Heart right ventricle (tissue), 16 donors: ENCODE measurements around the gene KRTAP15-1. TPM values are rescaled to one million over a fixed set of nuclear protein-coding genes. Genes with fewer than 3 reads are reported as not detected.
A peak's percentile ranks its signal among the peaks of the same experiment; 100 is the strongest.

Experiments
- ATAC-seq, 8 donors: fragments of 200-7000 bp; cut with Tn5 transposase; one replicate each; pipeline ENCODE4 v1.9.1; 2020; ENCODE audit warnings: mild to moderate bottlenecking in 8 of 8, moderate library complexity in 8 of 8, moderate number of reproducible peaks in 1 of 8
- DNase-seq, 2 donors: peaks; one replicate each; pipeline ENCODE4 v3.0.0-alpha.2; 2020
- H3K27ac ChIP-seq, 10 donors: fragments of 200-600 bp; sonication (generic) in 2 of 10; one replicate each; pipeline versions ENCODE4 v1.5.0 to v1.8.0; 2020 to 2022; ENCODE audit warnings: mild to moderate bottlenecking in 3 of 10
- H3K27me3 ChIP-seq, 7 donors: fragments of 200-600 bp; one replicate each; pipeline ENCODE4 v1.8.0; 2021 to 2022; ENCODE audit warnings: mild to moderate bottlenecking in 2 of 7
- H3K36me3 ChIP-seq, 9 donors: fragments of 200-600 bp; sonication (generic) in 1 of 9; one replicate each; pipeline versions ENCODE4 v1.5.0 to v1.8.0; 2020 to 2022; ENCODE audit warnings: mild to moderate bottlenecking in 2 of 9
- H3K4me1 ChIP-seq, 9 donors: fragments of 200-600 bp; sonication (generic) in 1 of 9; one replicate each; pipeline versions ENCODE4 v1.5.0 to v1.8.0; 2020 to 2022; ENCODE audit warnings: mild to moderate bottlenecking in 4 of 9
- H3K4me3 ChIP-seq, 10 donors: fragments of 200-600 bp; sonication (generic) in 2 of 10; one replicate each; pipeline versions ENCODE4 v1.5.0 to v1.8.0; 2020 to 2022; ENCODE audit warnings: mild to moderate bottlenecking in 7 of 10, moderate library complexity in 2 of 10
- H3K9me3 ChIP-seq, 11 donors: fragments of 200-600 bp in 10 of 11; sonication (generic) in 2 of 11; one replicate each; pipeline versions ENCODE4 v1.5.0 to v1.8.0; 2013 to 2022; ENCODE audit warnings: mild to moderate bottlenecking in 2 of 11, control low read depth in 1 of 11, moderate library complexity in 1 of 11
- whole genome bisulfite sequencing, 2 donors: extraction: QIAGEN DNeasy Blood & Tissue Kit; methylation state at CpG; one replicate each; pipeline ENCODE4 v1.1.7; 2013; ENCODE audit warnings: inconsistent platforms in 1 of 2; 5-methylcytosine and 5-hydroxymethylcytosine counted together
- intact Hi-C, 10 donors: fragments of 100-400 bp; cut with DNase I; formaldehyde crosslinking; loops; one replicate each; pipeline versions ENCODE4 v1.11.1 to v1.14.2; 2022
- polyA plus RNA-seq, 2 donors: library from polyadenylated mRNA; stranded (reverse); fragments of 200-250 nt; gene quantifications; one replicate each; pipeline ENCODE4 v1.2.3, GENCODE V29; 2013
- total RNA-seq, 10 donors: library from RNA; stranded (reverse); fragmentation: NEBNext Ultra II Directional in 3 of 10; extraction: Animal tissue kit (Norgen Biotek cat#: 25700) in 3 of 10; gene quantifications; one replicate each; pipeline versions ENCODE4 v1.2.1 to v1.2.4, GENCODE V29; 2021 to 2023
- TF ChIP-seq, protein P1 (sequence below), 9 donors: fragments of 200-600 bp; sonication (generic) in 2 of 9; IDR thresholded peaks; one replicate each; pipeline versions ENCODE4 v1.5.0 to v1.8.0; 2021 to 2022; ENCODE audit warnings: antibody characterized with exemption in 9 of 9, mild to moderate bottlenecking in 5 of 9, moderate library complexity in 1 of 9
- donor health status: Arrhythmogenic right ventricular cardiomyopathy.
- donor health status: ischemic (EF 13 %, LVEDD 7.1; RV severe dilation, severe dysfunction).
- donor health status: healthy with polysubstance abuse.
- donor health status: DM: no; HTN: yes; CAD: no.
- donor health status: DM: no; HTN: no; CAD: no.
- donor health status: ischemic (EF 25% LVEDD 6.9; RV normal size, moderate dysfunction).
- donor health status: ischemic (EF 25% LVEDD 5.7; RV mildly dilated, moderate dysfunction).
- donor health status: healthy.
- donor health status: DM: yes; HTN: yes; CAD: no.
- donor health status: Ischemic cardiomyopathy.
- donor health status: ischemic (EF 35%, LVEDD 5.7; RV mildly dilated, moderate dysfunction).
- donor health status: nonischemic (EF 11% LVEDD 7.7; RV severe dilation, severe dysfunction).
- donor health status: DM: yes; HTN: yes; CAD: no.
- donor health status: PGD.
- donor health status: ischemic (EF 29% LVEDD 5.4; RV normal size, mild dysfunction).
- donor health status: nonischemic (EF 23%, LVEDD 6.1; RV moderate dilation, normal function).

KRTAP15-1 gene
- total and polyA plus RNA-seq, 12 donors, result not detected

DNA sequence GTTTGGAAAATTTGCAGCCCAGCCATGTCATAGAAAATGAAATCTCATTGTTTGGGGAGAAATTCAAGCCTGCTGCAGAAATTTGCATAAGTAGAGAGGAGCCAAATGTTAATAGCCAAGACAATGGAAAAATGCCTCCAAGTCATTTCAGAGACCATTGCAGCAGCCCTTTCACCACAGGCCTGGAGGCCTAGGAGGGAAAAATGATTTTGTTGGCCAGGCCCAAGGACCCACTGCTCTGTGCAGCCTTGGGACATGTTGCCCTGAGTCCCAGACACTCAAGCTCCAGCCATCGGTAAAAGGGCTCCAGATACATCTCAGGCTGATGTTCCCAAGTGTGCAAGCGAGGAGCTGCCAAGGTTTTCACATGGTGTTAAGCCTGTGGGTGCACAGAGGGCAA lies 46.1 kb downstream of the KRTAP15-1 start:
- DNase-seq (no peak), ATAC-seq (no peak)
- Histone ChIP-seq H3K4me3 (no peak overlapping the region), H3K36me3 (no peaks in the 10 kb centered on the region), H3K27ac (no peak overlapping the region), H3K4me1 (peaks cover 0 to 7% (median 0%) of the 10 kb centered on the region in 9 donors), H3K27me3 (no peaks in the 10 kb centered on the region), H3K9me3 (peaks cover 0 to 27% (median 4%) of the 10 kb centered on the region in 11 donors)
- intact Hi-C loops, result no loop called here
- WGBS, 2 donors, result 74 to 75% methylated on average over 2 of the region's 2 CpGs
- TF ChIP-seq, protein P1, sequence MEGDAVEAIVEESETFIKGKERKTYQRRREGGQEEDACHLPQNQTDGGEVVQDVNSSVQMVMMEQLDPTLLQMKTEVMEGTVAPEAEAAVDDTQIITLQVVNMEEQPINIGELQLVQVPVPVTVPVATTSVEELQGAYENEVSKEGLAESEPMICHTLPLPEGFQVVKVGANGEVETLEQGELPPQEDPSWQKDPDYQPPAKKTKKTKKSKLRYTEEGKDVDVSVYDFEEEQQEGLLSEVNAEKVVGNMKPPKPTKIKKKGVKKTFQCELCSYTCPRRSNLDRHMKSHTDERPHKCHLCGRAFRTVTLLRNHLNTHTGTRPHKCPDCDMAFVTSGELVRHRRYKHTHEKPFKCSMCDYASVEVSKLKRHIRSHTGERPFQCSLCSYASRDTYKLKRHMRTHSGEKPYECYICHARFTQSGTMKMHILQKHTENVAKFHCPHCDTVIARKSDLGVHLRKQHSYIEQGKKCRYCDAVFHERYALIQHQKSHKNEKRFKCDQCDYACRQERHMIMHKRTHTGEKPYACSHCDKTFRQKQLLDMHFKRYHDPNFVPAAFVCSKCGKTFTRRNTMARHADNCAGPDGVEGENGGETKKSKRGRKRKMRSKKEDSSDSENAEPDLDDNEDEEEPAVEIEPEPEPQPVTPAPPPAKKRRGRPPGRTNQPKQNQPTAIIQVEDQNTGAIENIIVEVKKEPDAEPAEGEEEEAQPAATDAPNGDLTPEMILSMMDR (IDR thresholded peaks at IDR 0.05), result no peak

DNA sequence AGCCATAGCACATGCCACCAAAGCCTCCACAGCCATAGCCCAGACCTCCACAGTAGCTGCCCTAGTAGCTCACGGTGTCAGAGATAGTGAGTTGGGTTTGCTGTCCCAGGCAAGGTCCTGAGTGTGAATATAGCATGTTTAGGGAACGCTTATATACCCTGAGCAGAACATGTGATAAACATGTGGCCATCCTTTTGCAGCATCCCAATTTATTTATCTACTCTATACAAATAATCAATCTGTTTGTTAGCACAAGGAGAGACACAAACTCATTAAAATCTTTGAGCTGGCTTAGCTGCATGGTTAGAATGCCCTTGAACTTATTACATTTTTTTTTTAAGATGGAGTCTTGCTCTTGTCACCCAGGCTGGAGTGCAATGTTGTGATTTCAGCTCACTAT lies 47.3 kb downstream of the KRTAP15-1 start, which contains the start of gene KRTAP19-2:
TSS of gene KRTAP19-2 (minus strand) at position 101 of the 400 bp plus-strand sequence. CDS start at position 13, 88 bp downstream.
- Histone ChIP-seq H3K4me1 (peaks cover 0 to 7% (median 0%) of the 10 kb centered on the region in 9 donors), H3K27ac (no peak within 1 kb of the TSS), H3K9me3 (peaks cover 0 to 27% (median 4%) of the 10 kb centered on the region in 11 donors), H3K4me3 (no peak within 1 kb of the TSS), H3K36me3 (no peaks in the 10 kb centered on the region), H3K27me3 (no peaks in the 10 kb centered on the region)
- DNase-seq (no peak), ATAC-seq (peak in 1 of 8 donors; percentile 11)
- WGBS, 2 donors, result 86 to 89% methylated on average over 2 of the region's 2 CpGs
- TF ChIP-seq, protein P1 (IDR thresholded peaks at IDR 0.05), result no peak
- intact Hi-C loops, result no loop called here

Other genes with a start within 250 kb of the KRTAP15-1 start
- not detected for gene CLDN8, start 224.2 kb upstream of the KRTAP15-1 start, total RNA-seq
- gene CLDN8, start 224.2 kb upstream of the KRTAP15-1 start, polyA plus RNA-seq, result not detected
- not detected for gene KRTAP24-1, start 157.3 kb upstream of the KRTAP15-1 start, total RNA-seq
- gene KRTAP24-1, start 157.3 kb upstream of the KRTAP15-1 start, polyA plus RNA-seq, result not detected
- gene KRTAP25-1, start 150.8 kb upstream of the KRTAP15-1 start, total RNA-seq, result not detected
- gene KRTAP25-1, start 150.8 kb upstream of the KRTAP15-1 start, polyA plus RNA-seq, result not detected
- not detected for gene KRTAP26-1, start 120.0 kb upstream of the KRTAP15-1 start, total RNA-seq
- not detected for gene KRTAP26-1, start 120.0 kb upstream of the KRTAP15-1 start, polyA plus RNA-seq
- gene KRTAP27-1, start 102.6 kb upstream of the KRTAP15-1 start, total RNA-seq, result not detected
- not detected for gene KRTAP27-1, start 102.6 kb upstream of the KRTAP15-1 start, polyA plus RNA-seq
- gene KRTAP23-1, start 91.7 kb upstream of the KRTAP15-1 start, total RNA-seq, result not detected
- gene KRTAP23-1, start 91.7 kb upstream of the KRTAP15-1 start, polyA plus RNA-seq, result not detected
- not detected for gene KRTAP13-2, start 68.0 kb upstream of the KRTAP15-1 start, total RNA-seq
- gene KRTAP13-2, start 68.0 kb upstream of the KRTAP15-1 start, polyA plus RNA-seq, result not detected
- gene KRTAP13-1, start 44.2 kb upstream of the KRTAP15-1 start, total RNA-seq, result not detected
- not detected for gene KRTAP13-1, start 44.2 kb upstream of the KRTAP15-1 start, polyA plus RNA-seq
- gene KRTAP13-3, start 14.3 kb upstream of the KRTAP15-1 start, total RNA-seq, result not detected
- not detected for gene KRTAP13-3, start 14.3 kb upstream of the KRTAP15-1 start, polyA plus RNA-seq
- gene KRTAP13-4, start 10.1 kb upstream of the KRTAP15-1 start, total RNA-seq, result not detected
- gene KRTAP13-4, start 10.1 kb upstream of the KRTAP15-1 start, polyA plus RNA-seq, result not detected
- gene KRTAP19-1, start 40.1 kb downstream of the KRTAP15-1 start, total RNA-seq, result not detected
- not detected for gene KRTAP19-1, start 40.1 kb downstream of the KRTAP15-1 start, polyA plus RNA-seq
- not detected for gene KRTAP19-2, start 47.2 kb downstream of the KRTAP15-1 start, total RNA-seq
- not detected for gene KRTAP19-2, start 47.2 kb downstream of the KRTAP15-1 start, polyA plus RNA-seq
- not detected for gene KRTAP19-3, start 51.7 kb downstream of the KRTAP15-1 start, total RNA-seq
- gene KRTAP19-3, start 51.7 kb downstream of the KRTAP15-1 start, polyA plus RNA-seq, result not detected
- not detected for gene KRTAP19-4, start 56.9 kb downstream of the KRTAP15-1 start, total RNA-seq
- not detected for gene KRTAP19-4, start 56.9 kb downstream of the KRTAP15-1 start, polyA plus RNA-seq
- gene KRTAP19-5, start 61.9 kb downstream of the KRTAP15-1 start, total RNA-seq, result not detected
- not detected for gene KRTAP19-5, start 61.9 kb downstream of the KRTAP15-1 start, polyA plus RNA-seq
- not detected for gene KRTAP19-6, start 101.6 kb downstream of the KRTAP15-1 start, total RNA-seq
- not detected for gene KRTAP19-6, start 101.6 kb downstream of the KRTAP15-1 start, polyA plus RNA-seq
- gene KRTAP19-7, start 121.0 kb downstream of the KRTAP15-1 start, total RNA-seq, result not detected
- gene KRTAP19-7, start 121.0 kb downstream of the KRTAP15-1 start, polyA plus RNA-seq, result not detected
- gene KRTAP22-2, start 150.1 kb downstream of the KRTAP15-1 start, total RNA-seq, result not detected
- gene KRTAP22-2, start 150.1 kb downstream of the KRTAP15-1 start, polyA plus RNA-seq, result not detected
- gene KRTAP6-3, start 152.2 kb downstream of the KRTAP15-1 start, total RNA-seq, result not detected
- gene KRTAP6-3, start 152.2 kb downstream of the KRTAP15-1 start, polyA plus RNA-seq, result not detected
- gene KRTAP6-2, start 158.6 kb downstream of the KRTAP15-1 start, total RNA-seq, result not detected
- not detected for gene KRTAP6-2, start 158.6 kb downstream of the KRTAP15-1 start, polyA plus RNA-seq
- gene KRTAP22-1, start 160.8 kb downstream of the KRTAP15-1 start, total RNA-seq, result not detected
- gene KRTAP22-1, start 160.8 kb downstream of the KRTAP15-1 start, polyA plus RNA-seq, result not detected
- not detected for gene KRTAP6-1, start 173.7 kb downstream of the KRTAP15-1 start, total RNA-seq
- not detected for gene KRTAP6-1, start 173.7 kb downstream of the KRTAP15-1 start, polyA plus RNA-seq
- not detected for gene KRTAP20-1, start 176.2 kb downstream of the KRTAP15-1 start, total RNA-seq
- gene KRTAP20-1, start 176.2 kb downstream of the KRTAP15-1 start, polyA plus RNA-seq, result not detected
- not detected for gene KRTAP20-4, start 180.4 kb downstream of the KRTAP15-1 start, total RNA-seq
- not detected for gene KRTAP20-4, start 180.4 kb downstream of the KRTAP15-1 start, polyA plus RNA-seq
- gene KRTAP20-2, start 194.9 kb downstream of the KRTAP15-1 start, total RNA-seq, result not detected
- not detected for gene KRTAP20-2, start 194.9 kb downstream of the KRTAP15-1 start, polyA plus RNA-seq
- gene KRTAP20-3, start 202.6 kb downstream of the KRTAP15-1 start, total RNA-seq, result not detected
- not detected for gene KRTAP20-3, start 202.6 kb downstream of the KRTAP15-1 start, polyA plus RNA-seq